H1 (cell line): Measurements from ENCODE around the gene HLF. TPM values are rescaled to one million over a fixed set of nuclear protein-coding genes. Genes with fewer than 3 reads are reported as not detected.

Experiments used
- ATF2 ChIP-seq: IDR thresholded peaks from 2 replicates; pipeline ENCODE4 v1.6.1; 2012; ENCODE audit warnings: low read length, inconsistent platforms
- BRCA1 ChIP-seq: IDR thresholded peaks from 2 replicates; pipeline ENCODE4 v1.6.1; 2012; ENCODE audit warnings: low read depth, low read length, improper control_type of control experiment
- EGR1 ChIP-seq: IDR thresholded peaks from 2 replicates; pipeline ENCODE4 v1.6.1; 2011; ENCODE audit warnings: low read depth, low read length, borderline replicate concordance
- FOSL1 ChIP-seq: IDR thresholded peaks from 2 replicates; pipeline ENCODE4 v1.6.1; 2011; ENCODE audit warnings: mild to moderate bottlenecking, low read depth, low read length, moderate library complexity; ENCODE audit not compliant: insufficient read depth
- HDAC2 ChIP-seq, 2 experiments: fragments of 300-600 bp in 1 of 2; sonication (generic) in 1 of 2; IDR thresholded peaks; 2 replicates each; pipeline ENCODE4 v1.6.1; 2011 to 2012; ENCODE audit warnings: low read depth in 2 of 2, low read length in 2 of 2, mild to moderate bottlenecking in 2 of 2, moderate library complexity in 2 of 2, borderline replicate concordance in 1 of 2, inconsistent platforms in 1 of 2
- MAFK ChIP-seq: IDR thresholded peaks from 2 replicates; pipeline ENCODE4 v1.6.1; 2012; ENCODE audit warnings: low read depth, mild to moderate bottlenecking, improper control_type of control experiment, low read length
- PHF8 ChIP-seq: fragments of 200-600 bp; sonication (generic); conservative IDR thresholded peaks from 2 replicates; pipeline ENCODE4 v1.7.1; 2012; ENCODE audit warnings: low read depth, mild to moderate bottlenecking, inconsistent platforms, low read length, moderate library complexity
- POLR2AphosphoS5 ChIP-seq: IDR thresholded peaks from 2 replicates; pipeline ENCODE4 v1.6.1; 2011; ENCODE audit warnings: low read depth, low read length
- POU5F1 ChIP-seq: IDR thresholded peaks from 2 replicates; pipeline ENCODE4 v1.6.1; 2011; ENCODE audit warnings: low read depth, mild to moderate bottlenecking, low read length, moderate library complexity
- RAD21 ChIP-seq, 2 experiments: IDR thresholded peaks in 1 of 2; conservative IDR thresholded peaks in 1 of 2; 2 replicates each; pipeline ENCODE4 v1.6.1; 2011; ENCODE audit warnings: low read depth in 2 of 2, low read length in 2 of 2, improper control_type of control experiment in 1 of 2, inconsistent platforms in 1 of 2, mild to moderate bottlenecking in 1 of 2, moderate library complexity in 1 of 2
- RFX5 ChIP-seq: IDR thresholded peaks from 2 replicates; pipeline ENCODE4 v1.6.1; 2011; ENCODE audit warnings: low read depth, low read length, improper control_type of control experiment, borderline replicate concordance
- RNF2 ChIP-seq: fragments of 200-900, 300-1000 bp; sonication (generic); IDR thresholded peaks from 2 replicates; pipeline ENCODE4 v1.7.1; 2016; ENCODE audit warnings: borderline replicate concordance, low read depth, mild to moderate bottlenecking, antibody characterized with exemption, low read length; ENCODE audit not compliant: poor library complexity, severe bottlenecking; ENCODE audit errors: missing control alignments
- SIX5 ChIP-seq: IDR thresholded peaks from 2 replicates; pipeline ENCODE4 v1.6.1; 2011; ENCODE audit warnings: mild to moderate bottlenecking, low read depth, low read length
- SP2 ChIP-seq: IDR thresholded peaks from 2 replicates; pipeline ENCODE4 v1.6.1; 2012; ENCODE audit warnings: mild to moderate bottlenecking, low read length, inconsistent platforms
- TBP ChIP-seq: IDR thresholded peaks from 2 replicates; pipeline ENCODE4 v1.6.1; 2011; ENCODE audit warnings: low read depth, low read length, improper control_type of control experiment
- polyA plus RNA-seq, 7 experiments: library from polyadenylated mRNA; depleted of rRNA in 3 of 7; stranded (reverse) in 5 of 7; unstranded in 2 of 7; fragments of >200 nt in 5 of 7; fragments of 200-250 nt in 2 of 7; gene quantifications; 1 replicate in 5 of 7; 2 replicates in 1 of 7; 4 replicates in 1 of 7; pipeline versions ENCODE4 v1.2.1 to v1.2.3, GENCODE V29; 2011 to 2013; ENCODE audit warnings: missing spikeins in 2 of 7, mixed read lengths in 2 of 7
- total RNA-seq: library from RNA; stranded (reverse); fragmentation: NEBNext Ultra II Directional; extraction: Animal tissue kit (Norgen Biotek cat#: 25700); gene quantifications from 2 replicates; pipeline ENCODE4 v1.2.1, GENCODE V29; 2021

HLF gene
- total and polyA plus RNA-seq, 2 of the 8 experiments (the other 6 are each of a cell fraction or from before 2014, with no cell fraction given): 0.39 to 0.60 TPM

- TF ChIP-seq RAD21 (IDR thresholded peaks at IDR 0.05 in 1 of 2, conservative IDR thresholded peaks at IDR 0.05 in 1 of 2; ENCODE audit: low read depth in 2 of 2, low read length in 2 of 2) (no peak; a peak in 1 of 4 replicates), POLR2AphosphoS5 (peak; percentile 54; the same call in 1 of the 2 replicates), TBP (no peak), EGR1 (no peak), HDAC2 (IDR thresholded peaks at IDR 0.05; ENCODE audit: borderline replicate concordance in 1 of 2, low read depth in 2 of 2, low read length in 2 of 2) (peak; percentile 77 to 80; a peak in 1 of 4 replicates), SIX5 (no peak), ATF2 (no peak), FOSL1 (no peak), MAFK (no peak), PHF8 (peak; percentile 62), SP2 (no peak), BRCA1 (no peak), POU5F1 (no peak), RFX5 (no peak), RNF2 (no peak)
These were observed 26.4 kb upstream of the HLF start (continued) for GRCh38 chr17:55238179-55238930.
